Retinal pigment epithelial cell (primary cell): ENCODE results near the gene PPP2R2B.
"Not testable (repeated sequence)": the region's sequence is repeated elsewhere in the genome, so short reads cannot be mapped to it uniquely, and the experiment has no call there.

Experiments used
- DNase-seq: peaks from one replicate; pipeline ENCODE4 v3.0.0-alpha.2; 2010; ENCODE audit warnings: low read depth
- H3K4me3 ChIP-seq: 2 replicates; pipeline ENCODE4 v1.5.1; 2011; ENCODE audit warnings: mild to moderate bottlenecking, low read length, control low read depth, moderate library complexity
- CTCF ChIP-seq: conservative IDR thresholded peaks from 2 replicates; pipeline ENCODE4 v1.5.1; 2011; ENCODE audit warnings: low read depth, low read length, control low read depth, inconsistent platforms

Gene PPP2R2B

GRCh38 chr5:146560205-146560812 lies 318.2 kb downstream of the PPP2R2B start:
- no peak for TF ChIP-seq CTCF
- DNase-seq, result peak; percentile 15
- no peak overlapping the region for H3K4me3 ChIP-seq

- not testable (repeated sequence) for DNase-seq, H3K4me3 ChIP-seq
Measured at GRCh38 chr5:146556884-146557283, 321.7 kb downstream of the PPP2R2B start.

GRCh38 chr5:146553446-146553845 lies 325.1 kb downstream of the PPP2R2B start:
- H3K4me3 ChIP-seq, result no peak overlapping the region
- no peak for DNase-seq
- no peak for TF ChIP-seq CTCF

- TF ChIP-seq CTCF, result no peak
- DNase-seq, result no peak
- no peak overlapping the region for H3K4me3 ChIP-seq
Measured at GRCh38 chr5:146549615-146550014, 328.9 kb downstream of the PPP2R2B start.

GRCh38 chr5:146548781-146549449 lies 329.6 kb downstream of the PPP2R2B start:
- TF ChIP-seq CTCF, result no peak
- no peak overlapping the region for H3K4me3 ChIP-seq
- no peak for DNase-seq

- no peak for DNase-seq
- TF ChIP-seq CTCF, result no peak
Measured at GRCh38 chr5:146544232-146544631, 334.3 kb downstream of the PPP2R2B start.

GRCh38 chr5:146541958-146542849 lies 336.4 kb downstream of the PPP2R2B start:
- peak; percentile 27 for DNase-seq
- peak; percentile 96 for TF ChIP-seq CTCF
- no peak overlapping the region for H3K4me3 ChIP-seq

More at GRCh38 chr5:146544232-146544631, 334.3 kb downstream of the PPP2R2B start:
- H3K4me3 ChIP-seq, result no peak overlapping the region
